ENCODE results near the gene ATG5.

Gene ATG5

GRCh38 chr6:106187424-106187982, 138.1 kb downstream of the ATG5 start:
- Histone ChIP-seq H2AFZ (ENCODE audit: low read depth, low read length) (no peak overlapping the region), H3K79me2 (ENCODE audit: low read length) (peaks cover 16% of the 10 kb centered on the region; the same call in 1 of the 2 replicates), H3K9ac (ENCODE audit: low read length) (peak overlapping the region; percentile 67), H3K4me2 (ENCODE audit: low read length) (peak overlapping the region; percentile 65), H3K9me3 (ENCODE audit: insufficient read depth, low read length) (no peaks in the 10 kb centered on the region), H3K27me3 (ENCODE audit: low read depth, low read length) (no peaks in the 10 kb centered on the region), H3K4me1 (ENCODE audit: low read length) (peaks cover 71% of the 10 kb centered on the region), H3K4me3 (ENCODE audit: low read length) (0 out of 2 replicates have a peak overlapping the region, but pooled peaks have one; percentile 11), H3K27ac (ENCODE audit: low read length) (peak overlapping the region; percentile 99), H4K20me1 (ENCODE audit: insufficient read depth, low read length) (no peaks in the 10 kb centered on the region), H3K36me3 (replicated peaks; ENCODE audit: low read depth, low read length) (no peaks in the 10 kb centered on the region)
- TF ChIP-seq CTCF (IDR thresholded peaks at IDR 0.05; ENCODE audit: low read depth, low read length) (no peak), EZH2phosphoT487 (IDR thresholded peaks at IDR 0.05; ENCODE audit: low read depth) (no peak)

- H3K9ac ChIP-seq (ENCODE audit: low read length): peak overlapping the region; percentile 67
- no peak overlapping the region for H2AFZ ChIP-seq (ENCODE audit: low read depth, low read length)
- H3K27me3 ChIP-seq (ENCODE audit: low read depth, low read length): no peaks in the 10 kb centered on the region
- TF ChIP-seq EZH2phosphoT487 (IDR thresholded peaks at IDR 0.05; ENCODE audit: low read depth) (no peak), CTCF (IDR thresholded peaks at IDR 0.05; ENCODE audit: low read depth, low read length) (no peak)
- peaks cover 16% of the 10 kb centered on the region; the same call in 1 of the 2 replicates for H3K79me2 ChIP-seq (ENCODE audit: low read length)
- H3K4me2 ChIP-seq (ENCODE audit: low read length): peak overlapping the region; percentile 65
- peak overlapping the region; percentile 99 for H3K27ac ChIP-seq (ENCODE audit: low read length)
- H3K4me3 ChIP-seq (ENCODE audit: low read length): peak overlapping the region; percentile 34
- peaks cover 74% of the 10 kb centered on the region for H3K4me1 ChIP-seq (ENCODE audit: low read length)
- no peaks in the 10 kb centered on the region for H3K36me3 ChIP-seq (replicated peaks; ENCODE audit: low read depth, low read length)
- H3K9me3 ChIP-seq (ENCODE audit: insufficient read depth, low read length): no peaks in the 10 kb centered on the region
- H4K20me1 ChIP-seq (ENCODE audit: insufficient read depth, low read length): no peaks in the 10 kb centered on the region
Measured at GRCh38 chr6:106186714-106187113, 138.8 kb downstream of the ATG5 start.

DNA sequence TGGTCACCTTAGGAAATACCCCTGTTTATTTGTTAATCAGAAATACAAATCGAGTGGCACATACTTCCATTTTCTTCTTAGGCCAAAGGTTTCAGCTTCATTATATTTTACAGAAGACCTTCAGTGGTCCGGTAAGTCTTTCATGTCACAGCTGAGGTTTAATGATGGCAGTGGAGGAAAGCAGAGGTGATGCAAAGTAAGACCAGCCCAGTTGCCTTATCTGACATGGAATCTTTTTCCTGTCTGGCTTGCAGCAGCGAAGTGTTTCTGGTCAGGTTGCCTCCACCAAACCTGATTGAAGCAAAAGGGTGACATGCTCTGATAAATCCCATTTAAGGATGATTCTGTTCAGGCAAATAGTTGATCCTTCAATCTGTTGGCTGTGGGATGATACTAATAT, 139.4 kb downstream of the ATG5 start:
- no peaks in the 10 kb centered on the region for H3K36me3 ChIP-seq (replicated peaks; ENCODE audit: low read depth, low read length)
- peaks cover 16% of the 10 kb centered on the region; the same call in 1 of the 2 replicates for H3K79me2 ChIP-seq (ENCODE audit: low read length)
- H3K4me2 ChIP-seq (ENCODE audit: low read length): peak overlapping the region; percentile 65
- H3K4me1 ChIP-seq (ENCODE audit: low read length): peaks cover 80% of the 10 kb centered on the region
- no peaks in the 10 kb centered on the region for H4K20me1 ChIP-seq (ENCODE audit: insufficient read depth, low read length)
- H3K9me3 ChIP-seq (ENCODE audit: insufficient read depth, low read length): no peaks in the 10 kb centered on the region
- TF ChIP-seq EZH2phosphoT487 (IDR thresholded peaks at IDR 0.05; ENCODE audit: low read depth) (no peak), CTCF (IDR thresholded peaks at IDR 0.05; ENCODE audit: low read depth, low read length) (no peak)
- H2AFZ ChIP-seq (ENCODE audit: low read depth, low read length): no peak overlapping the region
- H3K27me3 ChIP-seq (ENCODE audit: low read depth, low read length): no peaks in the 10 kb centered on the region
- H3K4me3 ChIP-seq (ENCODE audit: low read length): peak overlapping the region; percentile 34
- H3K9ac ChIP-seq (ENCODE audit: low read length): peak overlapping the region; percentile 67
- peak overlapping the region; percentile 99 for H3K27ac ChIP-seq (ENCODE audit: low read length)

- peak overlapping the region; percentile 34 for H3K4me3 ChIP-seq (ENCODE audit: low read length)
- no peak overlapping the region for H2AFZ ChIP-seq (ENCODE audit: low read depth, low read length)
- H3K4me1 ChIP-seq (ENCODE audit: low read length): peaks cover 85% of the 10 kb centered on the region
- peak overlapping the region; percentile 67 for H3K9ac ChIP-seq (ENCODE audit: low read length)
- H3K27me3 ChIP-seq (ENCODE audit: low read depth, low read length): no peaks in the 10 kb centered on the region
- no peaks in the 10 kb centered on the region for H3K9me3 ChIP-seq (ENCODE audit: insufficient read depth, low read length)
- no peaks in the 10 kb centered on the region for H4K20me1 ChIP-seq (ENCODE audit: insufficient read depth, low read length)
- peaks cover 16% of the 10 kb centered on the region; the same call in 1 of the 2 replicates for H3K79me2 ChIP-seq (ENCODE audit: low read length)
- peak overlapping the region; percentile 65 for H3K4me2 ChIP-seq (ENCODE audit: low read length)
- no peaks in the 10 kb centered on the region for H3K36me3 ChIP-seq (replicated peaks; ENCODE audit: low read depth, low read length)
- peak overlapping the region; percentile 99 for H3K27ac ChIP-seq (ENCODE audit: low read length)
- TF ChIP-seq CTCF (IDR thresholded peaks at IDR 0.05; ENCODE audit: low read depth, low read length) (no peak), EZH2phosphoT487 (IDR thresholded peaks at IDR 0.05; ENCODE audit: low read depth) (no peak)
Measured at GRCh38 chr6:106185615-106186014, 139.9 kb downstream of the ATG5 start.
